ENCODE measurements around the gene CNP.
A peak's percentile ranks its signal among the peaks of the same experiment; 100 is the strongest.
"Not testable (repeated sequence)": the region's sequence is repeated elsewhere in the genome, so short reads cannot be mapped to it uniquely, and the experiment has no call there.

Gene CNP

DNA sequence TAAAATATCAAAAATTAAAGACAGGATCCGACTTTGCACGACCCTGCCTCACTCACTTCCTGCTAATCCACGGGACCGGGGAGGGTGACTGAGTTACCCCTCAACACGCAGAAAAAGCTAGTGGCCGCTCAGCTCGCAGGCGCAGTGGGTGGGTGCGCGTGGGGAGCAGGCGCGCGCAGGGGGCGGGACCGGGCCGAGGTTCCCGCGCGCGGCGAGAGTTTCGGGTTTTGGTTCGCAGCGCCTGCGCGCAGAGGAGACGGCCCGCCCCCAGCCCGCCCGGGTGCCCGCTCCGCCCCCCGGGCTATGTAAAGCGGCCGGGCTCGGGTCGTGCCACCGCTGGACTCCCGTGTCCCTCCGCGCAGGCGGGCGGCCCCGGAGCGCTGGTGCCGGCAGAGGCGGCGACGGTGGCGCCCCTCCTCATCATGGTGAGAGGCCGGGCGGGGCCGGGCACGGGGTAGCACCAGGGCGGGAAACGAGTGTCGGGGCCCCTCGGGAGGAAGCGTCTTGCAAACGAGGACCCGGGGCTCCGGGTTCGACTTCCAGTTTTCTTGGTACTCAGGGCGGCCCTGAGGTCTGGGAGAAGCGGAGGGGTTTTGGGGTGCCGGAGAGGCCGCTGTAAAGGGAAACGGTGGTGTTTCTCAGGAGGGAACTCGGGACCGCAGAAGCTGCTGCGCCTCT lies at the start of gene CNP:
Gene CNP, plus strand, starts transcription at position 333 of the 678 bp plus-strand sequence. Its CDS starts 90 bp downstream, at position 423.
- peak; percentile 77 for FAIRE-seq
- DNase-seq (ENCODE audit: extremely low spot score, insufficient read length, low read depth): peak; percentile 93

DNA sequence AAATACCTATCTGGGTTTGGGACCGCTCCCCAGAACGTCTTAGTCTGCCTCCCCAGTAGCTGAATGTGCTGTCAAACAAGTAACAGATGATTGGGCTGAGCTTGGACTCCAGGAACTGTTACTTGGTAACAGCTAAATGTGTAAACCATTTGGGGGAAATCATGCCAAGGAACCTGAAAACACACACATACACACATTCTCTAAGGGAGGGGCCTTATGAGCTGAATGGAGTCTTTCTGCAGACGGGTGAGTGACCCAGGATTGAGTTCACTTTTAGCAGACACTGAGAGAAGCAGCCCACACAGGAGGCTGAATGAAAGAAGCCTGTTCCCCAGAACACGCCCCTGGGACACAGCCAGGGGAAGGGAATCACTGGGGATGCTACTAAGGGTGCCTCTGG lies 49.4 kb upstream of the CNP start:
- FAIRE-seq (no peak), DNase-seq (ENCODE audit: extremely low spot score, insufficient read length, low read depth) (no peak)

DNA sequence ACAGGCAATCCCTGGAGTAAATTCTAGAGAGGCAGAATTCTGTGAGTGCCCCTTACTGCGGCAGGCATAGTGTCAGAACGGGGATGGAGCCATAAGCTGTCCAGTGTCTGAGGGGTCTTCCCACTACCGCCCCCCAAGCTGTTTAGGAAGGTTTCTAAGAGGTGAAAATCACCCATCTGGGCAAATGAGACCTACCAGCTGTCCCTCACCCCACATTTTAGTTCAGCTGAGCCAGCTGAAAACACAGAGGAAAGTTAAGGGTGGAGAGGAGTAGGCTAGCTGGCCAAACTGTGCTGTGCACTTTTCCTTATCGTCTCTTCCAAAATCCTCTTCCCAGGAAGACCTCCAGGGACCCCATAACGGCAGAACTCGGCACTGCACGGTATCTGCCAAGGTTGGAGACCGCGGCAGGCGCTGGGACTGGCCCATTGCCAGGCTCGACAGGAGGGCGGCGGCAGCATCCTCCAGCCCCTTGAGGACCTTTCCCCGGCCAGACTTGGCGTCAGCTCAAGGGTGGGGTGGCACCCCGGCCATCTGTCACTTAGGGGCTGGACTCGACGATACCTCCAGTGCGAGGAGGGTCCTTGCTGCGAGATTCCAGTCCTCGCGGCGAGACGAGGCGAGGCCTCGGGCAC lies 48.8 kb upstream of the CNP start:
- DNase-seq (ENCODE audit: extremely low spot score, insufficient read length, low read depth) (peak; percentile 9), FAIRE-seq (no peak)

DNA sequence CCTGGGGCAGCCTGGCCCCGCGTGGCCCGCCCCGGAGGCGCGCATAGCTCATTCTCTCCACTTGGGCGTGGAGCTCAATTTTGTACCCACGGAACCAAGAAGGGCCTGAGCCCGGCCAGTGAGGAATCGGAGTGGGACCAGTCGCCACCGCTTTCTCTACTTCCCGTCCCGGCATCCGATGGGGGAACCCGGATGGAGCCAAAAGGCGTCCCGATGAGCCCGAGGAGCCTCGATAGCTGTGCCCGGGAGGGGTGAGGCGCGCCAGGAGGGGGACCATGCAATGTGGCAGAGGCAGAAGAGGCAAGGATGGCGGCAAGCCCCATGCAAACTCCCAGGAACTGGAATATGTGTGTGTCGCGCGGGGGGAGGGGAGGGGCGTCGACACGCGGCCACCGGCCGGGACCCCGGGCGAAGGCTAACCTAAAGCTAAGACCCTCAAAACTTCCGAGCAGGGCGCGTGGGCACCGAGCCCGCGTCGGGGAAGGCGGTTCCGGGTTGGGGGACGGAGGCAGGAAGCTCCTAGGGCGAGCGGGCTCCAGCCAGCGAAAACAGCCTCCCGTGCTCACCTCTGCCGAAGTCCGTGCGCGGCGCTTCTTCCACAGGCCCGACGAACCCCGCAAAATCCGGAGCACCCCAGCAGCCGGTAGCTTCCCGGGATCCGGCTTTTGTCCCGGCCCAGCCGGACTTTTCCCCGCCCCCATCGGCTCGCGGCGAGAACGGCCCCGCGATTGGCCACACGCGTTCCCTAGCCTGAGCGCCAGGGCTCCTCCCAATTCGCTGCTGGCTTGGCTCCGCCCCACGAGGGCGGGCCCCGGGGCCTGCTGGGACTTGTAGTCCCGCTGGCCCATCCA lies 48.1 kb upstream of the CNP start, which contains the start of gene ACLY:
Gene ACLY, minus strand, starts transcription at position 638 of the 851 bp plus-strand sequence. CDS start 5,078 bp downstream, outside the sequence.
- FAIRE-seq: peak; percentile 92
- DNase-seq (ENCODE audit: extremely low spot score, insufficient read length, low read depth): peak; percentile 100

DNA sequence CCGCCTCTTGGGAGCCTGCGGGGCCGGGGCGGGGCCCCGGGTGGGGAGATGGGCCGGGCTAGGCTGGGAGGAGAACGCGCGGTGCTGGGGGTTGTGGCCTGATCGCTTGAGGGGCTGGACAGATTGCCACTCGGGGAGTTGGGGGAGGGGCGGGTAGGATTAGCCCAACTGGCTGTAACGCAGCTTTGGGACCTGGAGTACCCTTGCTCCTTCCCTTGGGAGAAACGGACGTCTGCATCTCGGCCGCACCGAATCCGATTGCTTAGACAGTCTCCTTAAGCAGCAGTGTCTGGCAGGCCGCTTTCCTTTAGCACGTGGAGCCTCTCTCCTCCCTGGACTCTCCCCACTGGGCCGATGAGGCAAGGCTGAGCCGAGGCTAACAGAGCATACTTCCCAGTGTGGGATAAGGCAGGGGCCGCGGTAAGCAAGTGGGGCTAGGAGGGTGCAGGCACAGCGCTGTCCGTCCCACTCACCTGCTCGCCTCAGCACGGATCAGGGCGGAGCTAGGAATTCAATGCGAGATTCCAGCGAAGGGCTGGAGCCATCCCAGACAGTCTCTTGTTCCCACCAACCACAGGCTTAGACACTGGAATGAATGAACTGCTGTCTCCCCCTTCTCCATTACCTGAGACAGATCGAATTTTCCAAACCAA lies 47.3 kb upstream of the CNP start:
- FAIRE-seq: no peak
- peak; percentile 25 for DNase-seq (ENCODE audit: extremely low spot score, insufficient read length, low read depth)

DNA sequence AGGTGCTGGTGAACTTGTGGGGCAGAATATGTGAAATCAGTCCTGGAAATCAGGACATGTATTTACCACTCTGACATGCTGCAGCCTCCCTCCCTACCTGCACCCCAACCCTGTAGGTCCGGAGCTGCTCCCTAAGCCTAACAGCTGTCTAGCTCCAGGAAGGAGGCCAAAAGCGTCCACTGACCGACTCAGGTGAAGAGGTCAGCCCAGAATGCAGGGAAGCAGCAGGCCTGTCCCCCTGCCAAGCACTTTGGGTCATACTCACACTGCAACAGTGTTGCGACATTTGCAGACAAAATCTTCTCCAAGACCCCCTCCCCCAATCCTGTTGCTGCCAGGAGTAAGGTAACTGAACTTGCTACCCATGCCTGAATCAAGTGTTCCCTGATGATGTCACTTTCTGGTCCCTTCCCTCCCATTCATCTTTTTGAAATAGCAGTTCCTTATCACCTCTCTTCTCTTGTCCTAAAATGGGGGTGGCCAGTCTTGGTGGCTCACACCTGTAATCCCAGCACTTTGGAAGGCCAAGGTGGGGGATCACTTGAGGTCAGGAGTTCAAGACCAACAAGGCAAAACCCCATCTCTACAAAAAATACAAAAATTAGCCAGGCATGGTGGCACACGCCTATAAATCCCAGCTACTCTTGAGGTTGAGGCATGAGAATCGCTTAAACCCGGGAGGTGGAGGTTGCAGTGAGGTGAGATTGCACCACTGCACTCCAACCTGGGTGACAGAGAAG lies 46.6 kb upstream of the CNP start:
- no peak for FAIRE-seq
- no peak for DNase-seq (ENCODE audit: extremely low spot score, insufficient read length, low read depth)

DNA sequence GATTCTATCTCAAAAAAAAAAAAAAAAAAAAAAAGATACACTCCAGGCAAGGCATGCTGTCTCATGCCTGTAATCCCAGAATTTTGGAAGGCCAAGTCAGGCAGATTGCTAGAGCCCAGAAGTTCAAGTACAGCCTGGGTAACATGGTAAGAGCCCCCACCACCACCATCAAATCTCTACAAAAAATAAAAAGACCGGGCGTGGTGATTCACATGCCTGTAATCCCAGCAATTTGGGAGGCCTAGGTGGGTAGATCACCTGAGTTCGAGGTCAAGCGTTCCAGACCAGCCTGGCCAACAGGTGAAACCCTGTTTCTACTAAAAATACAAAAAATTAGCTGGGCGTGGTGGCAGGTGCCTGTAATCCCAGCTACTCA lies 46.0 kb upstream of the CNP start:
- DNase-seq (ENCODE audit: extremely low spot score, insufficient read length, low read depth) (no peak), FAIRE-seq (no peak)

DNA sequence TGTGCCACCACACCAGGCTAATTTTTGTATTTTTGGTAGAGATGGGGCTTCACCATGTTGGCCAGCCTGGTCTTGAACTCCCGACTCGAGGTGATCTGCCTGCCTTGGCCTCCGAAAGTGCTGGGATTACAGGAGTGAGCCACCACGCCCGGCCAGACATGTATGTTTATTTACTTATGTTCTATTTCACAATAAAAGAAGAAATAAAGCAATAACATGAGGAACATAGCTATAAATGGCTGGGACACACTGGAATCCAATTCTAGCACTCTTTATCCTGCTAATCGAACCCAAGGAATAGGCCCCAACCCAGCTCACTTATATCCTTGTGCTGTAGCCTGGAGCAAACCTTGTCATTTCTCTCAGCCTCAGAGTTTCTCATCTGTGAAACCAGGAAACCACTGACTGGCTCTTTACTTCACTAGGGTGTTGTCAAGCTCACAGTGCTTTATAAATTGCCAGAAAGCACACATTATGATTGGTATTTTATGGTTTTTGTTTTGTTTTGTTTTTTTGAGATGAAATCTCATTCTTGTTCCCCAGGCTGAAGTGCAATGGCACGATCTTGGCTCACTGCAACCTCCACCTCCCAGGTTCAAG lies 40.5 kb upstream of the CNP start:
- DNase-seq (ENCODE audit: extremely low spot score, insufficient read length, low read depth) (no peak), FAIRE-seq (no peak)

DNA sequence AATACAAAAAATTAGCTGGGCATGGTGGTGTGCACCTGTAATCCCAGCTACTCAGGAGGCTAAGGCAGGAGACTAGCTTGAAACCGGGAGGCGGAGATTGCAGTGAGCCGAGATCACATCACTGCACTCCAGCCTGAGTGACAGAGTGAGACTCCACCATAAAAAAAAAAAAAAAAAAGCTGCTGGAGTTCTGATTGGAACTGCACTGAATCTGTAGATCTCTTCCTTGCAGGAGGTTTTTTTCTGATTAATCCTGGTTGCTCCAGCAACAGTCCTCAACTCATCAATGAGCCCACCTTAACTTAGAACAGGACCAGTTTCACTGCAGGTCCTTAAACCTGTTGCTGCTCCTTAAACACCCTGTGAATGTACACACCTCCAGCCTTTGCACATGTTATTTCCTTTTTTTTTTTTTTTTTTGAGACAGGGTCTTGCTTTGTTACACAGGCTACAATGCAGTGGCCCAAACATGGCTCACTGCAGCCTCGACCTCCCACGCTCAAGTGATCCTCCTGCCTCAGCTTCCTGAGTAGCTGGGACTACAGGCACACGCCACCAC lies 37.8 kb upstream of the CNP start:
- DNase-seq (ENCODE audit: extremely low spot score, insufficient read length, low read depth): no peak
- no peak for FAIRE-seq

DNA sequence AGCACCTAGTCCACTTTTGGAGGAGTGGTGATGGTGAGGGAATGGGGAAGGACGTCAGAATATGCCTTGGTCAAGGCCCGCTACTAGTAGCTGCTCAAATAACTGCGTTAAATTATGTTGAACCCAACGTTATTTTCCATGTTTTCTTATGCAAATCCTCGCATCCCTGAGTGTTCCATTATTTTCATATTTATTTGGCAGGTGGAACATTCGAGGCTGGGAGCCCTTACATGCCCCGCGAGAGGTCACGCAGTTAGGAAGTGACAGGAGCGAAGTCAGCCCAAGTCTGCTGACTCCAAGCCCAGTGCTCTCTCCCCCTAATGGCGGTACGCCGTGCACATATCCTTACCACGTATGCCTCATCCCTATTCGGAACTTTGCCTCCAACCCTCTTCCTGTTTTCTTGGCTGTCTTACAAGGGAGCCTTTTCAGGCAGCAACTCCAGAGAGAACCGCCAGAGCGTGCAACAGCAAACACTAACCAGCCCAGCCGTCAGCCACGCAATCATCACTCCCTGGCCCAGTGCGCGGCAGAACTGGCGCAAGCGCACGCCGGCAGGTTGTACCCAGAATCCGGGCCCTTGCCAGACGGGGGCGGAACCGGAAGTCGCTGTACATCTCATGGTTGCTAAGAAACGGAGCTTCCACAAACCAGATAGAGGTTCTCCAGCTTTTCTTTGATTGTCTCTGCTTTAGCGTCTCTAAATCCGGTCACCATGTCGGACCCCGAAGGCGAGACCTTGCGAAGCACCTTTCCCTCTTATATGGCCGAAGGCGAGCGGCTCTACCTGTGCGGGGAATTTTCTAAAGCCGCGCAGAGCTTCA lies 36.4 kb upstream of the CNP start, which contains the start of gene ODAD4:
Gene ODAD4, plus strand, starts transcription at position 609 of the 824 bp plus-strand sequence. Its CDS starts 107 bp downstream, at position 716.
- DNase-seq (ENCODE audit: extremely low spot score, insufficient read length, low read depth): peak; percentile 90
- FAIRE-seq: peak; percentile 91

DNA sequence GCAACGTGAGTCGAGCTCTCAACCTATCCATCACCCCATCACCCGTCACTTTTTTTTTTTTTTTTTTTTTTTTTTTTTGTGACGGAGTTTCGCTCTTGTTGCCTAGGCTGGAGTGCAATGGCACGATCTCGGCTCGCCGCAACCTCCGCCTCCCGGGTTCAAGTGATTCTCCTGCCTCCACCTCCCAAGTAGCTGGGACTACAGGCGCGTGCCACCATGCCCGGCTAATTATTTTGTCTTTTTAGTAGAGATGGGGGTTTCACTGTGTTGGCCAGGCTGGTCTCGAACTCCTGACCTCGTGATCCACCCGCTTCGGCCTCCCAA lies 35.8 kb upstream of the CNP start:
- not testable (repeated sequence) for DNase-seq (ENCODE audit: extremely low spot score, insufficient read length, low read depth); FAIRE-seq

DNA sequence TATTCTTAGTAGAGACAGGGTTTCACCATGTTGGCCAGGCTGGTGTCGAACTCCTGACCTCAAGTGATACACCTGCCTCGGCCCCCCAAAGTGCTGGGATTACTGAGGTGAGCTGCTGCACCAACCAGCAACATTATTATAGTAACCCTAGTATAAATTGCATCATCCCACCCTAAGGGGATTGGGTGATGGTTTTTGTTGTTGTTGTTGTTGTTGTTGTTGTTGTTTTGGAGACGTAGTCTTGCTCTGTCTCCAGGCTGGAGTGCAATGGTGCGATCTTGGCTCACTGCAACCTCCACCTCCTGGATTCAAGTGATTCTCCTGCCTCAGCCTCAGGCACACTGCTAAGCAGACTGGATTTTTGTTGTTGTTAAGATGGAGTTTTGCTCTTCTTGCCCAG lies 34.9 kb upstream of the CNP start:
- not testable (repeated sequence) for DNase-seq (ENCODE audit: extremely low spot score, insufficient read length, low read depth); FAIRE-seq

DNA sequence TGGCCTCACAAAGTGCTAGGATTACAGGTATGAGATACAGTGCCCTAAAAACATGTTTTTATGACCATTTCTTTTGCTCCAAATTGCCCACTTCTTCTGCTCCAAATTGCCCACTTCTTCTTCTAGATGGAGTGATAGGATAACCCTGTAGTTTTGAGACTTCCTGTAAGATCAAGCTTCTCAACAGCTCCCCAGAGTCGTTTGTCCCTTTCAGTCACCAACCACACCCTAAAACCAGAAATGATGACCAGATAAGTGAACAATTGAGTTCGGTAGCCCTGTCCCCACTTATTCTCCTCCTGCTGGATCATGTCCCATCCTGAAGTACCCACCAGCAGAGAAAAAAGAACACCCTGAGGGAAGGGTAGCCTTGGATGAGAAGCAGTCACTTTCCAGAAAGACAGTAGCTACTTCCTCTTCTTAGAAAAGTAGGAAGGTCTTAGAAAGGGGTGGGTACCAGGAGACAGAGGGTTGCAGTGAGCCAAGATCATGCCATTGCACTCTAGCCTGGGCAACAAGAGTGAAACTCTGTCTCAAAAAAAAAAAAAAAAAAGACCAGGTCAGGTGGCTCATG lies 33.7 kb upstream of the CNP start:
- FAIRE-seq: no peak
- DNase-seq (ENCODE audit: extremely low spot score, insufficient read length, low read depth): no peak

DNA sequence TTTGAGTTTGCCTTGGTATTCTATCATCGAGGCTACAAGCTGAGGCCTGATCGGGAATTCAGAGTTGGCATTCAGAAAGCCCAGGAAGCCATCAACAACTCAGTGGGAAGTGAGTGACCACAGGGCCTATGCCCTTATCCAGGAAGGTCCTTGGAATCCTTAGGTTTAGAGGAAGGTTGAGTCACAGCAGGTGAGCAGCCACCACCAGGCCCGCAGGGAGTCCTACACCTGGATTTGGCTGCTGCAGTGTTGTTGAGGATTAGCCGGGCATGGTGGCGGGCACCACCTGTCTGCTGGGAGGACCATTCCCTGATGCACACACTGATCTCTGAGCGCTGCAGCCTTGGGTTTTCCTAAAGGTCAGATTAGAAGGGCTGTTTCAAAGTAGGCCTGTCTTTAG lies 31.0 kb upstream of the CNP start:
- FAIRE-seq: no peak
- no peak for DNase-seq (ENCODE audit: extremely low spot score, insufficient read length, low read depth)

DNA sequence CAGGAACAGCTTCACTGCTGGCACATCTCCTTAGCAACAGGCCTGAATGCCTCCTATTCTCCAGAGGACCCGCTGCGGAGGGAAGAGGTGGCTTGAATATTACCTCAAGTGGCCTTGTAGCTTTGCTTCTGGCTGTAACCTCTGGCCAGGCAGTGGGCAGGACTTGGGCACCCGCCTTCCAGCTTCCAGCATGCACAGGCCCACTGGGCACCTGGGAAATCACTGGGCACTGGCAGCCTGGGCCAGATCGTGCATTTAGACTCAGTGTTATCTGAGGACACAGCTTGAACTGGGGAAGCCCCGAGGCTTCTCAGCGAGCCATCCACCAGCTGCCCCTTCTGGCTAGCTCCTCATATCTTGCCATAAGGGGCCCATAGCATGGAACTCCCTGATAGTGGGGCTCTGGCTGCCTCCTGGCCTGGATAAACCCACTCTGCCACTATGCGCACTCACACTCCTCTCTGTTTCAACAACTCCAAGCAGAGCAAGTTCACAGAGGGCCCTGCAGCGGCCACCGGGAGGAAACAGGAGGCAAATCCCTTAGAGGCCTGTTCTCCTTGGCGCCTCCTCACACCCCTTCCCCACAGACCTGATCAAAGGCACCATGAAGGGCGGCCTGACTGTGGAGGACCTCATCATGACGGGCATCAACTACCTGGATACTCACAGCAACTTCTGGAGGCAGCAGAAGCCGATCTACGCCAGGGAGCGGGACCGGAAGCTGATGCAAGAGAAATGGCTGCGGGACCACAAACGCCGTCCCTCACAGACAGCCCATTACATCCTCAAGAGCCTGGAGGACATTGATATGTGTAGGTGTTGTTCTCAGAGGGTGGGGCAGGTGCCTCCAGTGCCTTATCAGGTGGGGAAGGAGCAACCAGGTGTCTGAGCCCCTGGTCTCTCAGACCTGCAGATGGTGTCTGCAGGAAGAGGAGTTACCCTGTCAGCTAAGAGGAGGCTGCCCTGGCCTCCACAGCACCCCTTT lies 28.3 kb upstream of the CNP start:
- FAIRE-seq: no peak
- no peak for DNase-seq (ENCODE audit: extremely low spot score, insufficient read length, low read depth)

DNA sequence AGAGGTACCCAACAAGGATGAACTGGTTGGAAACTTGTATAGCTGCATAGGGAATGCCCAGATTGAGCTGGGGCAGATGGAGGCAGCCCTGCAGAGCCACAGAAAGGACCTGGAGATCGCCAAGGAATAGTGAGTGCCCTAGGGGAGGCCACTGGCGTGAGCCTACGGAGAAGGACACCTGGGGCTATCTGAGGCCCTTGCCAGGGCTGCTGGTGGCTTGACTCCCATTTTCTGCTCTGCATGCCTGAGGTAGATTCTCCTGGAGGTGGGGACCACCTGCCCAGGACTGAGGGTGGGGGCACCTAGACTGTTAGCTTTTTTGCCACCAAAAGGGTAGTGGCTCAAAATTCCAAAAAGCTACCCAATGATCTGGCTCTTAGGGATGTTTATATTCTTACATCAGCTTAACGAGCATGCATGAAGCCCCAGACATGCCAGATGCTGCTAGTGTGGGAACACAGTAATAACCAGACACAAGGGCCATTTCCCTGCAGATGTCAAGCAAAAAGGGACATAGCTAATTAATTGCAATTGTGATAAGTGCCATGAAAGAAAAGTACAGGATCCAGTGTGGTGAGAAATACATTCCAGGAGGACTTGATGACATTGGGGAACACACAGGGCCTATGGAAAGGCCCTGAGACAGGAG lies 27.4 kb upstream of the CNP start:
- DNase-seq (ENCODE audit: extremely low spot score, insufficient read length, low read depth) (no peak), FAIRE-seq (no peak)

All from GM18507 (cell line).